Measurements from ENCODE around the gene RAN. TPM values are rescaled to one million over a fixed set of nuclear protein-coding genes. Genes with fewer than 3 reads are reported as not detected.

RAN gene
- total and polyA plus RNA-seq, 9 of the 15 experiments (the other 6 are each of a cell fraction or from before 2014, with no cell fraction given), result 1,687 to 3,820 (median 2,300) TPM

DNA sequence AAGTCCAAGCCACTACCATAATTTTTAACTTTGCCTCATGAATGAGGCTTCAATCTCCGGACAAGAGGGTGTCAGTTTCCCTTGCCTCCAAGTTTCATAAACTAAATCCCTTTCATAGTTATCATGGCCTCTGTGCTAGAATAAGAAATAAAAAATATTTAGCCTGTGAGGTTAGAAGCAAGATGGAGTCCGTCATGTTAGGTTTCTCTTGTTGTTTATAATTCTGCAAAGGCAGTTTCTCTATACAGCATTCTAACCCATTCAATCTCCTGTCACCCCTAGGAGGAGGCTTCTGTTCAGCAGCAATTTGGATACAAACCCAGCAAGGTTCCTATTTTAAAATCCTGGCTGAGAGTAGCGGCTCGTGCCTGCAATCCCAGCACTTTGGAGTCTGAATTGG, 15.8 kb upstream of the RAN start (continued):
- TF ChIP-seq ID3 (CRISPR knock-in tag; IDR thresholded peaks at IDR 0.05), result no peak
- 0 out of 2 replicates have a peak, but pooled peaks have one; percentile 45 for TF ChIP-seq ID3 (tag; IDR thresholded peaks at IDR 0.05)
- TF ChIP-seq PTTG1 (tag; IDR thresholded peaks at IDR 0.05; ENCODE audit: low read depth), result peak; percentile 76
- no peak for TF ChIP-seq NR2C1 (IDR thresholded peaks at IDR 0.05)
- 0 out of 2 replicates have a peak, but pooled peaks have one; percentile 10 for TF ChIP-seq NR2C1 (tag; IDR thresholded peaks at IDR 0.05)
- TF ChIP-seq, protein P1, sequence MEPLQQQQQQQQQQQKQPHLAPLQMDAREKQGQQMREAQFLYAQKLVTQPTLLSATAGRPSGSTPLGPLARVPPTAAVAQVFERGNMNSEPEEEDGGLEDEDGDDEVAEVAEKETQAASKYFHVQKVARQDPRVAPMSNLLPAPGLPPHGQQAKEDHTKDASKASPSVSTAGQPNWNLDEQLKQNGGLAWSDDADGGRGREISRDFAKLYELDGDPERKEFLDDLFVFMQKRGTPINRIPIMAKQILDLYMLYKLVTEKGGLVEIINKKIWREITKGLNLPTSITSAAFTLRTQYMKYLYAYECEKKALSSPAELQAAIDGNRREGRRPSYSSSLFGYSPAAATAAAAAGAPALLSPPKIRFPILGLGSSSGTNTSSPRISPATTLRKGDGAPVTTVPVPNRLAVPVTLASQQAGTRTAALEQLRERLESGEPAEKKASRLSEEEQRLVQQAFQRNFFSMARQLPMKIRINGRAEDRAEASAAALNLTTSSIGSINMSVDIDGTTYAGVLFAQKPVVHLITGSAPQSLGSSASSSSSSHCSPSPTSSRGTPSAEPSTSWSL (CRISPR knock-in tag; IDR thresholded peaks at IDR 0.05; ENCODE audit: borderline replicate concordance), result no peak
- TF ChIP-seq PTRF (tag; IDR thresholded peaks at IDR 0.05), result peak; percentile 57
- no peak for TF ChIP-seq ZNF740 (CRISPR knock-in tag; IDR thresholded peaks at IDR 0.05)
- TF ChIP-seq ZNF740 (tag; IDR thresholded peaks at IDR 0.05), result no peak
- peak; percentile 71 for TF ChIP-seq ZNF311 (CRISPR knock-in tag; IDR thresholded peaks at IDR 0.05)
- TF ChIP-seq, protein P2, sequence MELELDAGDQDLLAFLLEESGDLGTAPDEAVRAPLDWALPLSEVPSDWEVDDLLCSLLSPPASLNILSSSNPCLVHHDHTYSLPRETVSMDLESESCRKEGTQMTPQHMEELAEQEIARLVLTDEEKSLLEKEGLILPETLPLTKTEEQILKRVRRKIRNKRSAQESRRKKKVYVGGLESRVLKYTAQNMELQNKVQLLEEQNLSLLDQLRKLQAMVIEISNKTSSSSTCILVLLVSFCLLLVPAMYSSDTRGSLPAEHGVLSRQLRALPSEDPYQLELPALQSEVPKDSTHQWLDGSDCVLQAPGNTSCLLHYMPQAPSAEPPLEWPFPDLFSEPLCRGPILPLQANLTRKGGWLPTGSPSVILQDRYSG (tag; conservative IDR thresholded peaks at IDR 0.05; ENCODE audit: low read depth), result 0 out of 2 replicates have a peak, but pooled peaks have one; percentile 19

Measured in K562 (cell line).